Stimulated activated naive CD8-positive, alpha-beta T cell treated with anti-CD3 and anti-CD28 coated beads, Interleukin-15, Interleukin-2, amounts not matched to agents 100 ng/mL and 50 ng/mL, for 24 hours (primary cell): ENCODE measurements around the gene PIP5K1B.

ENCODE experiments used
- H3K27ac Mint-ChIP-seq: one replicate; pipeline ENCODE4 v1.8.0; 2021; ENCODE audit warnings: mild to moderate bottlenecking, mixed read lengths
- H3K27me3 Mint-ChIP-seq: one replicate; pipeline ENCODE4 v1.8.0; 2021; ENCODE audit warnings: mixed read lengths
- H3K36me3 Mint-ChIP-seq: one replicate; pipeline ENCODE4 v1.8.0; 2021; ENCODE audit warnings: low read depth, mixed read lengths
- H3K4me1 Mint-ChIP-seq: one replicate; pipeline ENCODE4 v1.8.0; 2021; ENCODE audit warnings: low read depth, mixed read lengths
- H3K4me3 Mint-ChIP-seq: one replicate; pipeline ENCODE4 v1.8.0; 2021; ENCODE audit warnings: mild to moderate bottlenecking, mixed read lengths
- H3K9me3 Mint-ChIP-seq: one replicate; pipeline ENCODE4 v1.8.0; 2021; ENCODE audit warnings: mixed read lengths

PIP5K1B gene

GRCh38 chr9:68925175-68925574 is 220.1 kb downstream of the PIP5K1B start:
- H3K4me3 Mint-ChIP-seq, result no peak overlapping the region
- H3K9me3 Mint-ChIP-seq, result no peaks in the 10 kb centered on the region
- H3K27ac Mint-ChIP-seq, result no peak overlapping the region
- H3K36me3 Mint-ChIP-seq, result no peaks in the 10 kb centered on the region
- H3K4me1 Mint-ChIP-seq, result no peaks in the 10 kb centered on the region
- H3K27me3 Mint-ChIP-seq, result peaks cover 13% of the 10 kb centered on the region

- no peak overlapping the region for H3K4me3 Mint-ChIP-seq
- H3K9me3 Mint-ChIP-seq, result no peaks in the 10 kb centered on the region
- no peaks in the 10 kb centered on the region for H3K36me3 Mint-ChIP-seq
- peaks cover 11% of the 10 kb centered on the region for H3K4me1 Mint-ChIP-seq
- peaks cover 19% of the 10 kb centered on the region for H3K27me3 Mint-ChIP-seq
- no peak overlapping the region for H3K27ac Mint-ChIP-seq
Observed at GRCh38 chr9:68927165-68927564, 222.1 kb downstream of the PIP5K1B start.

GRCh38 chr9:68931821-68932220 is 226.8 kb downstream of the PIP5K1B start:
- H3K4me1 Mint-ChIP-seq, result peaks cover 21% of the 10 kb centered on the region
- peaks cover 31% of the 10 kb centered on the region for H3K27me3 Mint-ChIP-seq
- H3K27ac Mint-ChIP-seq, result peak overlapping the region; percentile 18
- H3K4me3 Mint-ChIP-seq, result no peak overlapping the region
- no peaks in the 10 kb centered on the region for H3K9me3 Mint-ChIP-seq
- no peaks in the 10 kb centered on the region for H3K36me3 Mint-ChIP-seq

GRCh38 chr9:68932458-68932857 is 227.4 kb downstream of the PIP5K1B start:
- Mint-ChIP-seq H3K9me3 (no peaks in the 10 kb centered on the region), H3K27me3 (peaks cover 34% of the 10 kb centered on the region), H3K27ac (no peak overlapping the region), H3K4me1 (peaks cover 21% of the 10 kb centered on the region), H3K36me3 (no peaks in the 10 kb centered on the region), H3K4me3 (no peak overlapping the region)

GRCh38 chr9:68933434-68934328 is 228.6 kb downstream of the PIP5K1B start:
- Mint-ChIP-seq H3K9me3 (no peaks in the 10 kb centered on the region), H3K27ac (no peak overlapping the region), H3K4me3 (no peak overlapping the region), H3K36me3 (no peaks in the 10 kb centered on the region), H3K4me1 (peaks cover 21% of the 10 kb centered on the region), H3K27me3 (peaks cover 35% of the 10 kb centered on the region)

- peaks cover 33% of the 10 kb centered on the region for H3K27me3 Mint-ChIP-seq
- H3K9me3 Mint-ChIP-seq, result no peaks in the 10 kb centered on the region
- no peak overlapping the region for H3K4me3 Mint-ChIP-seq
Observed at GRCh38 chr9:68934329-68934644, 229.2 kb downstream of the PIP5K1B start.

GRCh38 chr9:68940573-68940972 is 235.5 kb downstream of the PIP5K1B start:
- Mint-ChIP-seq H3K4me3 (no peak overlapping the region), H3K27ac (no peak overlapping the region), H3K27me3 (peaks cover 15% of the 10 kb centered on the region), H3K36me3 (no peaks in the 10 kb centered on the region), H3K4me1 (peaks cover 5% of the 10 kb centered on the region), H3K9me3 (no peaks in the 10 kb centered on the region)

More at GRCh38 chr9:68934329-68934644, 229.2 kb downstream of the PIP5K1B start:
- H3K36me3 Mint-ChIP-seq, result no peaks in the 10 kb centered on the region
- peaks cover 21% of the 10 kb centered on the region for H3K4me1 Mint-ChIP-seq
- H3K27ac Mint-ChIP-seq, result no peak overlapping the region

- Mint-ChIP-seq H3K4me3 (no peak overlapping the region), H3K4me1 (peaks cover 7% of the 10 kb centered on the region), H3K27me3 (peaks cover 14% of the 10 kb centered on the region), H3K36me3 (no peaks in the 10 kb centered on the region), H3K9me3 (no peaks in the 10 kb centered on the region), H3K27ac (no peak overlapping the region)
Observed at GRCh38 chr9:68941780-68942459, 236.9 kb downstream of the PIP5K1B start.

GRCh38 chr9:68942790-68943189 is 237.8 kb downstream of the PIP5K1B start:
- H3K27me3 Mint-ChIP-seq, result peaks cover 9% of the 10 kb centered on the region
- H3K27ac Mint-ChIP-seq, result no peak overlapping the region
- no peak overlapping the region for H3K4me3 Mint-ChIP-seq
- peaks cover 16% of the 10 kb centered on the region for H3K4me1 Mint-ChIP-seq
- no peaks in the 10 kb centered on the region for H3K9me3 Mint-ChIP-seq
- H3K36me3 Mint-ChIP-seq, result no peaks in the 10 kb centered on the region

GRCh38 chr9:68947015-68947414 is 242.0 kb downstream of the PIP5K1B start:
- H3K9me3 Mint-ChIP-seq, result no peaks in the 10 kb centered on the region
- H3K4me1 Mint-ChIP-seq, result peaks cover 39% of the 10 kb centered on the region
- peaks cover 7% of the 10 kb centered on the region for H3K27me3 Mint-ChIP-seq
- peak overlapping the region; percentile 93 for H3K27ac Mint-ChIP-seq
- H3K4me3 Mint-ChIP-seq, result no peak overlapping the region
- H3K36me3 Mint-ChIP-seq, result peaks cover 3% of the 10 kb centered on the region

- peaks cover 7% of the 10 kb centered on the region for H3K27me3 Mint-ChIP-seq
- peaks cover 48% of the 10 kb centered on the region for H3K4me1 Mint-ChIP-seq
- H3K27ac Mint-ChIP-seq, result peak overlapping the region; percentile 93
- H3K9me3 Mint-ChIP-seq, result no peaks in the 10 kb centered on the region
- H3K36me3 Mint-ChIP-seq, result peaks cover 3% of the 10 kb centered on the region
- H3K4me3 Mint-ChIP-seq, result no peak overlapping the region
Observed at GRCh38 chr9:68947842-68948569, 243.0 kb downstream of the PIP5K1B start.

- Mint-ChIP-seq H3K27me3 (peaks cover 11% of the 10 kb centered on the region), H3K27ac (peak overlapping the region; percentile 87), H3K36me3 (peaks cover 3% of the 10 kb centered on the region), H3K4me3 (peak overlapping the region; percentile 12), H3K4me1 (peaks cover 51% of the 10 kb centered on the region), H3K9me3 (no peaks in the 10 kb centered on the region)
Observed at GRCh38 chr9:68949271-68950000, 244.4 kb downstream of the PIP5K1B start.

- H3K27ac Mint-ChIP-seq, result peak overlapping the region; percentile 70
- H3K9me3 Mint-ChIP-seq, result no peaks in the 10 kb centered on the region
- no peak overlapping the region for H3K4me3 Mint-ChIP-seq
- H3K27me3 Mint-ChIP-seq, result peaks cover 11% of the 10 kb centered on the region
- H3K36me3 Mint-ChIP-seq, result peaks cover 3% of the 10 kb centered on the region
- H3K4me1 Mint-ChIP-seq, result peaks cover 55% of the 10 kb centered on the region
Observed at GRCh38 chr9:68950188-68950587, 245.1 kb downstream of the PIP5K1B start.

- H3K27ac Mint-ChIP-seq, result peak overlapping the region; percentile 69
- H3K9me3 Mint-ChIP-seq, result no peaks in the 10 kb centered on the region
- peaks cover 60% of the 10 kb centered on the region for H3K4me1 Mint-ChIP-seq
- H3K27me3 Mint-ChIP-seq, result peaks cover 11% of the 10 kb centered on the region
- no peak overlapping the region for H3K4me3 Mint-ChIP-seq
- H3K36me3 Mint-ChIP-seq, result peaks cover 3% of the 10 kb centered on the region
Observed at GRCh38 chr9:68950689-68951088, 245.6 kb downstream of the PIP5K1B start.
